ENCODE results near the gene ABRACL.
A peak's percentile ranks its signal among the peaks of the same experiment; 100 is the strongest.
"Not testable (repeated sequence)": the region's sequence is repeated elsewhere in the genome, so short reads cannot be mapped to it uniquely, and the experiment has no call there.

Gene ABRACL

DNA sequence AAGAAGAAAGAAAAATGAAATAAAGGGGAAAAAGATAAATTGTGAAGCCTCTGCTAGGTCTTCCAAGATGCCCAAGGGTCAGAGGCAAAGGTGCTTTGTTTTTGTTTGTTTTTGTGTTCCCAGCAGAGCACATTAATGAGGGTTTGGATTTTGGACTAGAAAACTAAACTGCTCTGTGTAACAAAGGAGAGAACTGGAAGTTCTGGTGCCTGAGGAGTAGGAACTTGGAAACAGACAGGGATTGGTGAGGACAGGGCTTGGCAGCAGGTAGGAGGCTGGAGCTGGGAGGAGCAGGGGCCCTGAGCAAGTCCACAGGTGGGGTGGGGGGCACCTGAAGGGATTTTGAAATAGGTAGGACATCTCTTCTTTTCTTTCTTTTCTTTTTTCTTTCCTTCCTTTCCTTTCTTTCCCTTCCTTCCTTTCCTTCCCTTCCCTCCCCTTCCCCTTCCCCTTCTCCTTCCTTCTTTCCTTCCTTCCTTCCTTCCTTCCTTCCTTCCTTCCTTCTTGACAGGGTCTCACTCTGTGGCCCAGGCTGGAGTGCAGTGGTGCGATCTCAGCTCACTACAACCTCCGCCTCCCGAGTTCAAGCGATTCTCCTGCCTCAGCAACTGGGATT lies 15.3 kb upstream of the ABRACL start:
- Histone ChIP-seq H3K27me3 (replicated peaks; ENCODE audit: control insufficient read depth, insufficient read depth, low read length) (peaks cover 4% of the 10 kb centered on the region), H3K4me1 (ENCODE audit: control insufficient read depth, insufficient read depth, low read length) (peaks cover 5% of the 10 kb centered on the region), H3K4me3 (ENCODE audit: low read length) (no peak overlapping the region), H3K36me3 (ENCODE audit: control insufficient read depth, insufficient read depth, low read length, severe bottlenecking) (no peaks in the 10 kb centered on the region), H3K9me3 (ENCODE audit: control insufficient read depth, low read length) (no peaks in the 10 kb centered on the region), H3K9ac (ENCODE audit: low read length) (no peak overlapping the region)
- no peak for DNase-seq (ENCODE audit: low read depth)

DNA sequence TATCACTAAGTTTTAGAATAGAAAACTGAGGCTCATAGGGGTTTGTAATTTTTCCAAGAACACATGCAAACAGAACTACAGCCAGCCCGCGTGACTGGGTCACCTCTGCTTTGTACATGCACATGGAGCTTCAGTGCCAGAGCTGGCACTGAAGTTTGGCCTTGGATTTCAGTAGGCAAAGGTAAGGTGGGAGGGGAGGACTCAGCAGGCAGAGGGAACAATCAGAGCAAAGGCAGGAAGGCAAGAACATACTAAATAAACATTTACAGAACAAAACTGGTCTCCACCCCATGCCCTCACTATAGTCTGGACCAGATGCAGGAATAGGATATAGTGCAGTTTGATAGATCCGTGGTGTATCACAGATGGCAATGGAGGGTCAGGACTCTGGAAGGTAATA lies 13.6 kb upstream of the ABRACL start:
- peaks cover 4% of the 10 kb centered on the region for H3K27me3 ChIP-seq (replicated peaks; ENCODE audit: control insufficient read depth, insufficient read depth, low read length)

GRCh38 chr6:139016337-139017213 lies 12.0 kb upstream of the ABRACL start:
- no peak overlapping the region for H3K4me3 ChIP-seq (ENCODE audit: low read length)
- H3K9me3 ChIP-seq (ENCODE audit: control insufficient read depth, low read length): no peaks in the 10 kb centered on the region
- no peak overlapping the region for H3K9ac ChIP-seq (ENCODE audit: low read length)
- DNase-seq (ENCODE audit: low read depth): no peak
- peaks cover 5% of the 10 kb centered on the region for H3K4me1 ChIP-seq (ENCODE audit: control insufficient read depth, insufficient read depth, low read length)
- H3K27me3 ChIP-seq (replicated peaks; ENCODE audit: control insufficient read depth, insufficient read depth, low read length): peaks cover 4% of the 10 kb centered on the region
- no peaks in the 10 kb centered on the region for H3K36me3 ChIP-seq (ENCODE audit: control insufficient read depth, insufficient read depth, low read length, severe bottlenecking)

More for the DNA sequence above, 13.6 kb upstream of the ABRACL start:
- H3K4me1 ChIP-seq (ENCODE audit: control insufficient read depth, insufficient read depth, low read length): peaks cover 5% of the 10 kb centered on the region
- no peak for DNase-seq (ENCODE audit: low read depth)
- no peaks in the 10 kb centered on the region for H3K36me3 ChIP-seq (ENCODE audit: control insufficient read depth, insufficient read depth, low read length, severe bottlenecking)
- no peaks in the 10 kb centered on the region for H3K9me3 ChIP-seq (ENCODE audit: control insufficient read depth, low read length)
- H3K4me3 ChIP-seq (ENCODE audit: low read length): no peak overlapping the region
- no peak overlapping the region for H3K9ac ChIP-seq (ENCODE audit: low read length)

GRCh38 chr6:139017227-139017626 lies 11.3 kb upstream of the ABRACL start:
- no peaks in the 10 kb centered on the region for H3K36me3 ChIP-seq (ENCODE audit: control insufficient read depth, insufficient read depth, low read length, severe bottlenecking)
- peaks cover 4% of the 10 kb centered on the region for H3K27me3 ChIP-seq (replicated peaks; ENCODE audit: control insufficient read depth, insufficient read depth, low read length)
- no peak for DNase-seq (ENCODE audit: low read depth)
- H3K4me3 ChIP-seq (ENCODE audit: low read length): no peak overlapping the region
- H3K9ac ChIP-seq (ENCODE audit: low read length): no peak overlapping the region
- no peaks in the 10 kb centered on the region for H3K9me3 ChIP-seq (ENCODE audit: control insufficient read depth, low read length)
- H3K4me1 ChIP-seq (ENCODE audit: control insufficient read depth, insufficient read depth, low read length): peaks cover 5% of the 10 kb centered on the region

GRCh38 chr6:139019722-139020121 lies 8.8 kb upstream of the ABRACL start:
- Histone ChIP-seq H3K36me3 (ENCODE audit: control insufficient read depth, insufficient read depth, low read length, severe bottlenecking) (no peaks in the 10 kb centered on the region), H3K9me3 (ENCODE audit: control insufficient read depth, low read length) (no peaks in the 10 kb centered on the region), H3K27me3 (replicated peaks; ENCODE audit: control insufficient read depth, insufficient read depth, low read length) (no peaks in the 10 kb centered on the region), H3K4me1 (ENCODE audit: control insufficient read depth, insufficient read depth, low read length) (peaks cover 5% of the 10 kb centered on the region), H3K4me3 (ENCODE audit: low read length) (no peak overlapping the region), H3K9ac (ENCODE audit: low read length) (no peak overlapping the region)
- DNase-seq (ENCODE audit: low read depth): no peak

DNA sequence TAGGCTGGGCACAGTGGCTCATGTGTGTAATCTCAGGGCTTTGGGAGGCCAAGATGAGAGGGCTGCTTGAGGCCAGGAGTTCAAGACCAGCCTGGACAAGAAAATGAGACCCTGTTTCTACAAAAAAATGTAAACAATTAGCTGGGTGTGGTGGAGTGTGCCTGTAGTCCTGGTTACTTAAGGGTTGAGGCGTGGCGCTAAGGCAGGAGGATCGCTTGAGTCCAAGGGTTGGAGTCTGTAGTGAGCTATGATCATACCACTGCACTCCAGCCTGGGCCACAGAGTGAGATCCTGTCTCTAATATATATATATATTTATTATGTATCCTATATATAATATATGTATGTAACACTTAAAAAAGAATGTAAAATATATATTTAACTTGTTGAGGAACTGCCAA lies 7.9 kb upstream of the ABRACL start:
- H3K36me3 ChIP-seq (ENCODE audit: control insufficient read depth, insufficient read depth, low read length, severe bottlenecking): no peaks in the 10 kb centered on the region
- no peak overlapping the region for H3K4me3 ChIP-seq (ENCODE audit: low read length)
- no peaks in the 10 kb centered on the region for H3K27me3 ChIP-seq (replicated peaks; ENCODE audit: control insufficient read depth, insufficient read depth, low read length)
- no peak overlapping the region for H3K9ac ChIP-seq (ENCODE audit: low read length)
- no peak for DNase-seq (ENCODE audit: low read depth)
- no peaks in the 10 kb centered on the region for H3K9me3 ChIP-seq (ENCODE audit: control insufficient read depth, low read length)
- peaks cover 5% of the 10 kb centered on the region for H3K4me1 ChIP-seq (ENCODE audit: control insufficient read depth, insufficient read depth, low read length)

GRCh38 chr6:139025416-139025815 lies 3.1 kb upstream of the ABRACL start:
- H3K27me3 ChIP-seq (replicated peaks; ENCODE audit: control insufficient read depth, insufficient read depth, low read length): not testable (repeated sequence)

DNA sequence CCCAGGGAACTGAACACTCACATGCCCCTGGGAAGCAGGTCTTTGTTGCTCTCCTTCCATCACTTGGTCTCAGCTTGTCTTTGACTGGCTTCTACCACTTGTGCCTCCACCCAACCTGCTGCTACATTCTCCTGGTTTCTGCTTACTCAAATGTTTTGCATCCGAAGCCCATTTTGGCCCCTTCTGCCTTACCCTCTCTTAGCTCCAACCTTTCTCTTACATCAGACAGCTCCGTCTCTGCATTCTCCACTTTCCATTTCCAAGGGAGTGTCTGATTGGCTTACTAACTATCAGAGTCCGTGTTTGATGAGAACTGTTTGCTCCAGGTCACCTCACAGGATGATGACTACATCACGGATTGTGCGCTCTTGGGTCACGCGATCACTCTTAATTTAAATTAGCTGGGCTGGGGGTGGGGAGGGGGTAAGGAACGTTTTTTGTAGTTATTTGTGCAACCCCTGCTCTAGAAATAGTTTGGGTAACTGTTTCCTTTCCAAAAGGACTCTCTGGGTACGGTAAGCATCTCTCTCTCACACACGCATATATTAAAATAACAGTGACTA lies 844 bp upstream of the ABRACL start:
- Histone ChIP-seq H3K36me3 (ENCODE audit: control insufficient read depth, insufficient read depth, low read length, severe bottlenecking) (no peaks in the 10 kb centered on the region), H3K9me3 (ENCODE audit: control insufficient read depth, low read length) (no peaks in the 10 kb centered on the region), H3K4me3 (ENCODE audit: low read length) (peak overlapping the region; percentile 95), H3K9ac (ENCODE audit: low read length) (peak overlapping the region; percentile 90), H3K4me1 (ENCODE audit: control insufficient read depth, insufficient read depth, low read length) (peaks cover 11% of the 10 kb centered on the region), H3K27me3 (replicated peaks; ENCODE audit: control insufficient read depth, insufficient read depth, low read length) (no peaks in the 10 kb centered on the region)
- no peak for DNase-seq (ENCODE audit: low read depth)

More at GRCh38 chr6:139025416-139025815, 3.1 kb upstream of the ABRACL start:
- peaks cover 11% of the 10 kb centered on the region for H3K4me1 ChIP-seq (ENCODE audit: control insufficient read depth, insufficient read depth, low read length)
- H3K9me3 ChIP-seq (ENCODE audit: control insufficient read depth, low read length); DNase-seq (ENCODE audit: low read depth); H3K36me3 ChIP-seq (ENCODE audit: control insufficient read depth, insufficient read depth, low read length, severe bottlenecking); H3K4me3 ChIP-seq (ENCODE audit: low read length); H3K9ac ChIP-seq (ENCODE audit: low read length): not testable (repeated sequence)

GRCh38 chr6:139028215-139028657 lies 309 bp upstream of the ABRACL start:
- H3K9me3 ChIP-seq (ENCODE audit: control insufficient read depth, low read length): no peaks in the 10 kb centered on the region
- peak overlapping the region; percentile 90 for H3K9ac ChIP-seq (ENCODE audit: low read length)
- H3K27me3 ChIP-seq (replicated peaks; ENCODE audit: control insufficient read depth, insufficient read depth, low read length): no peaks in the 10 kb centered on the region
- no peak for DNase-seq (ENCODE audit: low read depth)
- H3K4me3 ChIP-seq (ENCODE audit: low read length): peak overlapping the region; percentile 95
- peaks cover 11% of the 10 kb centered on the region for H3K4me1 ChIP-seq (ENCODE audit: control insufficient read depth, insufficient read depth, low read length)
- no peaks in the 10 kb centered on the region for H3K36me3 ChIP-seq (ENCODE audit: control insufficient read depth, insufficient read depth, low read length, severe bottlenecking)

DNA sequence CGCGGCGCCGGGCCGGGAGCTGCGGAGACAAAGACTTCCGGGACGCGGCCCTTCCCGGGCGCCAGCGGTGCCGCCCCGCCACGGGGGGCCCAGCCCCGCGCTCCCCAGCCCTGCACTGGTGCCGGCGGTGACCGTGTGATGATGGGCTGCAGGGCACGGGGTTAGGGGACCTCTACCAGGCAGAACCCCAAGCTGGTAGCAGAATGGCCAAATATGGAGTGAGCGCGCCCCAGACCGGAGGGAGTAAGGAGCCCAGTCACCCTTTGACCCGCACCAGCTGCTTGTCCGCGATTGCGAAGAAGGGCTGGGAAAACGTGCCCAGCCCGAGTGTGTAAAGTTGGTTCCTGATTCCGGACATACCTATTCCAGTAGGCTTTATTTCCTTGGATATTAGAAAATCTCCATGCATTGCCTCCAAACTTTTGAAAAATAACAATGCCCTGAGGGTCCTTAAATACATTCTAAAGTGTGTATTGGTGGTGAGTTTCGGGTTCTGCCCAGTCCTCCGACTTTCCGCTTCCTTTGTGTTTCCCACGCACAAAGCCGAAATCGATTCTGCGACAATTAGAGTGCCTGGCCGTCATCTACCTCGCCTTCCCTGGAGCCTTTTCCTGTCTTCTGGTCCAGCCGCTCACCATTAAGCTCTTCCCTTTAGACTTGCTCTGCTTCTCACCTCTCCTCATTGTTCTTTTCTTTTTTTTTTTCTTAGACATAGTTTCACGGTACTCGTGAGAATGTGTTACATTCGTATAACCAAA lies 1.1 kb downstream of the ABRACL start:
- no peaks in the 10 kb centered on the region for H3K27me3 ChIP-seq (replicated peaks; ENCODE audit: control insufficient read depth, insufficient read depth, low read length)
- peak; percentile 81 for DNase-seq (ENCODE audit: low read depth)
- no peaks in the 10 kb centered on the region for H3K9me3 ChIP-seq (ENCODE audit: control insufficient read depth, low read length)

More for the DNA sequence above, 1.1 kb downstream of the ABRACL start:
- H3K9ac ChIP-seq (ENCODE audit: low read length): peak overlapping the region; percentile 90
- peak overlapping the region; percentile 95 for H3K4me3 ChIP-seq (ENCODE audit: low read length)
- H3K4me1 ChIP-seq (ENCODE audit: control insufficient read depth, insufficient read depth, low read length): peaks cover 11% of the 10 kb centered on the region
- H3K36me3 ChIP-seq (ENCODE audit: control insufficient read depth, insufficient read depth, low read length, severe bottlenecking): no peaks in the 10 kb centered on the region
